ENCODE measurements around the gene MRPL53.
"Not testable (repeated sequence)": the region's sequence is repeated elsewhere in the genome, so short reads cannot be mapped to it uniquely, and the experiment has no call there.

MRPL53 gene

DNA sequence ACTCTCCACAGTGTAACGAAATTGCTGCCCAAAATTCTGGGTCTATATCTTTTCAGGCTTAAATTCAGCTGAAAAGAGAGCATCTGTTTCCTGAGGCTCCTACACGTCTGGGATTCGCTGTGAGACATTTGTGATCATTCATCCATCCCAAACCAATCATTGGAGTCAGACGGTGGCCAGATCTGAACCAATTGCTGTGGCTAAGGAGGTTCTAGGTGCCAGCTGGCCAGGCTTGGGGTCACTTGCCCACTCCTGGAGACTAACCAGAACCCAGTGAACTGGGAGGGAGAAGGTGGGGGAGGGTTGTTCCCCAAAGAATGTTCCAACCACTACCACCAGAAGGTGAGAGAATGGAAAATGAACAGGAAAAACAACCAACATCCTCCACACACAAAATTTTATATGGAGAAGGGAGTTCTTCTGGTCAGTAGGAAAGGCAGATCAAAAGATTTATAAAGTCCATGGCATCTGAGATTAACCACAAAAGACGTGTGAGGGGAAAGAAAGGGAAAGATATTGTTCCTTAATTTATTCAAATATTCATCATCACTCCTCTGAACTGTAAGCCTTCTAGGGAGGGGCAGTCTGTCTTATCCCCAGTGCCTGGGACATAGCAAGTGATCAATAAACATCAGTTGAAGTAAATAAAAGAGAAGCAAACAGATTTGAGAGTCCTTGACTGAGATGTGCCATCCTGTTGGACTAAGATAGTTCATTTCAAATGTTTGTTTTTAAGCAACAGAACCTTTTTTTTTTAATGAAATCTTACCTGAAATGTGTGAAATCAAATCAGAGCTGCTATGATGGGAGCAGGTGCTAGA is 27.8 kb downstream of the MRPL53 start:
- no peak for DNase-seq

DNA sequence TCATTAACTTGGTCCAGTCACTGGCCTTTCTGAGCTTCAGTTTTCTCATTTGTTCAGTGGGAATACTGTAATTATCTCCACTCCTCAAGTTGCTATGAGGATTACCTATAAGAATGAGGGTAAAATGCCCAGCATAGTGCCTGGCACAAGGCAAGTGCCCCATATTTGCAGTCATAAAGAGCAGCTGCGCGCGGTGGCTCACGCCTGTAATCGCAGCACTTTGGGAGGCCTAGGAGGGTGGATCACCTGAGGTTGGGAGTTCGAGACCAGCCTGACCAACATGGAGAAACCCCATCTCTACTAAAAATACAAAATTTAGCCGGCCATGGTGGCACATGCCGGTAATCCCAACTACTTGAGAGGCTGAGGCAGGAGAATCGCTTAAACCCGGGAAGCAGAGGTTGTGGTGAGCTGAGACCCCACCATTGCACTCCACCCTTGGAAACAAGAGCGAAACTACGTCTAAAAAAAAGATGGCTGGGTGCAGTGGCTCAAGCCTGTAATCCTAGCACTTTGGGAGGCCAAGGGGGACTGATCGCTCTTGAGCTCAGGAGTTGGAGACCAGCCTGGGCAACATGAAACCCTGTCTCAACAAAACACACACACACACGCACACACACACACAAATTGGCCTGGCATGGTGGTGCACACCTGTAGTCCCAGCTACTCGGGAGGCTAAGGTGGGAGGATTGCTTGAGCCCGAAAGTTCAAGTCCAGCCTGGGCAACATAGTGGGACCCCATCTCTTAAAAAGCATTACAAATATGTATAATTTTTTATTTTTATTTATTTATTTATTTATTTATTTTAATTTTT is 29.8 kb downstream of the MRPL53 start:
- DNase-seq: not testable (repeated sequence)

DNA sequence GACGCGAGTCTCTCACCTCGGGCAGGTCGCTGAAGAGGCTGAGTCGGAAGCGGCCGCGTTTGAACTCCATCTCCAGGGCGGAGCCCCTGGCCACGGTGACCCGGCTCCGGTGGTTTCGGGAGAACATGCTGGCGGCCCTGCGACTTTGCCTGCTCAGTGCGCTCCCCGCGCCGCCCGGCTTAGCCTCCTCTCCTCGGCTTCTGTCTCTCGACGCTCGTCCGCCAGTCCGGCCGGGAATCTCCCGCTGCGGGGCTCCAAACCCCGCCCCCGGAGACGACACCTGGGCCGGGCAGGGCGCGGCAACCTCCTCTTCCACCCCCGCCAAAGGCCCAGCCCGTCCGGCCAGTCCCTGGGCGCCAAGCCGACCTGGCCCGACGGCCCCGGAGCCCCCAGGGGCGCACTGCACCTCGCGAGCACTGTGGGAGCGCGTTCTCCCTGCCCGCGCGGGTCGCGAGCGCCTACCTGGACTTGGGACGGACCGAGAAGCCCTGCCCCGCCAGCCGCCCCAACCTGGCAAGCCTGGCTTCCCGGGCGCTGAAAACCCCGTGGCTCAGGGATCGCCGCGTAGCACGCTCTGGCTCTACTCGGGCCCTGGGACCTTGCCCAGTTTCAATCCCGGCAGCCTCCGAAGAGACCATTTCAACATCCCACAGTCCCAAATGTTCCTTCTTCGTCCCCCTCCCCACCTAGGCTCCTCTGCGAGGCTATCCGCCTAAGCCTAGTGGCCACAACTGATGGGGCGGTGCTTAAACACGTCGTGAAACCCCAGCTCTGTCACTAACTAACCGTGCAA is 30.6 kb downstream of the MRPL53 start, which contains the start of gene RTKN:
Gene RTKN (minus strand): TSS at position 248 of the 793 bp plus-strand sequence. CDS start 121 bp downstream, at position 127.
- no peak for DNase-seq

DNA sequence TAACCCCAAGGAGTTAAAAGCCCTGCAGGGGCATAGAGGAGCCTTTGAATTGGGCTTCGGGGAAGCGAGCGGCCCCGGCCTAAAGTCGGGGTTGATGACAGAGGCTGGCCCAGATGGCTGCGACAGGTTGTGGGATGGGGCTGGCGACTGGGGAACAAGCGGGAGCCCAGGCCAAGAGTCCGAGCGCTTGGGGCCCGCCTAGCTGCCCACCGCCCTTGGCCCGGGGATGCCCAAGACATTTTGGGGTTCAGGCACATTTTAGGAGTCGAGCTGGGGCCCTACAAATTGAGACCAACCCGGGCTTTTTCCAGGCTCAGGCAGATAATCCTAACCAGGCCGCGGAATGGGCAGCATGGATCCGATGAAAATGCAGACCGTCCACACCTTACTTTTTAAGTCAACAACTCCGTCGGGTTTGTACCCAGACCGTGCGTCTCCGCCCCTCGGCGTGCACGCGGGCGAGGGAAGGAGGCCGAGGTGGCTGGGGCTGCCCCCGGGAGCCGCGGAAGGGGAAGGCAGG is 31.2 kb downstream of the MRPL53 start:
- DNase-seq: no peak

DNA sequence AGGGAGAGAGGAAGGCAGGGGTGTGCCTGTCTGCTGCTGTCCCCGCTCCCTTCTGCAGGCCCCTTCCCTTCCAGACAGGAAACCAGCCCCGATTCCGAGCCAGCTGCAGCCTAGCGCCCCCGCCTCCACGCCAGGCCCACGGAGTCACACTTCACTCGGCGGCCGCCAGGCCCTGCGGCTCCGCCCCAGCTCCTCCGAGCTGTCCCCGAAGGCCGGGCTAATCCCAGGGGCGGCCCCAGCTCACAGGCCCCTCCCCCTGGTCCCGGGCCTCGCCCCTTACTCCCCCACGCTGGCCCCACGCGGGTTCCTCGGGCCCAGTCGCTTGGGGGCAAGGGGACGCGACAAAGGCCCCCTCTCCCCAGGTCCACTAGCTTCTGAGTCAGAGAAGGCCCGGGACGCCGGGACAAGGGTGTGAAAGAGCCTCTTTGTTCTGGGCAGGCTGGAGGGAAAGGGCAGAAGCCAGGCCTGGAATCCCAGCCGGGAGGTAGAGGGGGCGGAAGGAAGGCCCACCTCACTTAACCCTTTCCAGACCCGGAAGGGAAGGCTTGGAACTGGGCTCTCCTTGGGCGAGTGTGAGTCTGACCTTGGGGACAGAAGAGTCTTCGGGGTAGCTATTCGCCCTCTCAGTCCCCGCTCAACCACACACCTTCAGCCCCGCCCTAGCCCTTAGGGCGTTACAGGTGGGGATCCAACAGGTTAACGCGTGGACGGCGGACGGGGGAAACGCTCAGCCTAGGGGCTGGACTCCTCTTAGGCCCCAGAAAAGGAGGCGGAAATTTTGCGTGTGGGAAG is 31.9 kb downstream of the MRPL53 start:
- peak; percentile 61 for DNase-seq

DNA sequence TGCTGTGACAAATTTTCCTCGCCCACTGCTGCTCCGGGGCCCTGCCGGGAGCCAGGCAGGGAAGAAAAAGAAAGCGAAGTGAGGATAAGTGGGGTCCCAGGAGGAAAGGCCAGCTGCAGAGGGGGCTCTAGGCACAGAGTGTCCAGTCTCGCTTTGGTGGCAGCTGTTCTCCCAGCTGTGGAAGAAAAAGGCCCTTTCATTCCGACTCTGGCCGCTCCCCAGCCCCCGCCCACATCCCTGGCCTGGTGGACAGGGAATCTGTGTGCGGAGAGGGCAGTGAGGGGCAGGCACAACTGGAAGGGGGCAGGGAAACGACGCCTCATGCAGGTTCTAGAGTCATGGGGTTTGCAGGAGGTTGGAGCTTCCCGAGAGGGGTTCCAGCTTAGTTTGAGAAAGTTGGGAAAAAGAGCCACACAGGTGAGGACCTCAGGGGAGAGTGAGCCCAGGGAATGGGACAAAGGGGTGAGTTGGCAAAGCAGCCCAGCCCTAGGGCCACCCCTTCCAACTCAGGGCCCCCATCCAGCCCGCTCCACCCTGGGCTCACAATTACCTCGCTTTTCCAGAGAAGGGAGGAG is 32.6 kb downstream of the MRPL53 start:
- DNase-seq: no peak

DNA sequence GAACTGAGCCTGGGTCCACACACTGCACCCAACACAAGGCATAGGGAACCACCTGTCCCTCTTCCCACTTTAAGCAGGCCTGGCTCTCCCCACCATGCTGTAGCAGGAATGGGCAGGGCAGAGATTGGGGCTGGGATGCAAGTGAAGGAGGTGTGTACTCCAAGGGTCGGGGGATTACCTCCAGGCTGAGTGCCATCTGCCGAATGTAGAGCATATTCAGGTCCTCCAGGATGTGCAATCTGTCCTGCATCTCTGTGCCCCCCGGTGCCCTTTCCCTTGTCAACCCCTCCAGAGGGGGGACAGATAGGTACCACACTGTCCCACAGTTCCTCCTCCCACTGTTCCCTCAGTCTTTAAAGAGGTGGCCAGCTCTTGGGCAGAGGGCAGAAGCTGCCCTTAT is 33.1 kb downstream of the MRPL53 start:
- no peak for DNase-seq

DNA sequence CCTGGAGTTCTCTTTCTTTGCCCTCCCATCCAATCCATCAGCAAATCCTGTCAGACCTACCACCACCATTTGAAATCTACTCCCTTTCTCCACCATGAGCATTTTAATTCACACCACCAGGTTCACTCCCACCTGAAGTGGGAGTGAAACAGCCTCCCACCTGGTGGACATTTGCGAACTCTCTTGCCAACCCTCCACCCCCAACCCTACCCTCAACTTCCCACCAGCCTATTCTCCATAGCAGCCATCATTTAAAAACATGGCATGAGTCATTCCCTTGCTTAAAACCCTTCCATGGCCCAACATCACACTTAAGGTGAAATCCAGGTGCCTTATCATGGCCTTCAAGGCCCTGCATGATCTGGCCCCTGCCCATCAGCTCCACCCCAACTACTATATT is 34.2 kb downstream of the MRPL53 start:
- no peak for DNase-seq

DNA sequence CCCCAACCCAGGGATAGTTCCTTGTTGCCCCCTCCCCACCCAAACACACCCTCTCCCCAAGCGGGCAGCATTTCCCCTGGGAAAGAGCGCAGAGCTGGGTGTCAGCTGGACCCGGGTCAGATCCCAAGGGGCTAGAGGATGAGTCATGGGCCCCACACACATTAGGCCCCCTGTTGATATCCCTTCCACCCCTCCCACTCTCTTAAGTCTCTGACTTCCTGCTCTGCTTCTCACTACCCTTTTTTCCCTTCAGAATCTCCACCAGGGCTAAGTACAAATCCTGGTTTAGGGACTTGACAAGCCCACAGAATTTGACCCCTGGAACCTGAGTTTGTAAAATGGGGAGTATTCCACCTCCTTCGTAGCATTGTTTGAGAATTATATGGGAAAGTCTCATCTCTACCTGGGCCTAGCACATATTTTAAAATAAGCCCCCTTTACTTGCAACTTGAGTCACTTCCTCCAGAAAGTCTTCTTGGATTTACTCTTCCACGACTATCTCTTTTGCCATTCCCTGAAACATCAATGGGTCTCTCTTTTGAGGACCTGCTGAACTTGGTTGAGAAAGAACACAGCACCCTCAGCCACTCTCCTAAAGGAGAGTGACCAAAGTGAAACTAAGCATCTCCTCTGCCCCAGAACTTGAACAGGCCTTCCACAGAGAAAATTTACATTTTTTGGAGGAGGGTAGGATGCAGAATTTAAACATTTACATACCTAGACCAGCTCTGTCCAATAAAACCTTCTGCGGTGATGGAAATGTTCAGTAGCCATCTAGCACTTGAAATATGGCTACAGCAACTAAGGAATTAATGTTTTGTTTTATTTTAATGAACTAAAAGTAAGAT is 35.4 kb downstream of the MRPL53 start:
- DNase-seq: peak; percentile 32

DNA sequence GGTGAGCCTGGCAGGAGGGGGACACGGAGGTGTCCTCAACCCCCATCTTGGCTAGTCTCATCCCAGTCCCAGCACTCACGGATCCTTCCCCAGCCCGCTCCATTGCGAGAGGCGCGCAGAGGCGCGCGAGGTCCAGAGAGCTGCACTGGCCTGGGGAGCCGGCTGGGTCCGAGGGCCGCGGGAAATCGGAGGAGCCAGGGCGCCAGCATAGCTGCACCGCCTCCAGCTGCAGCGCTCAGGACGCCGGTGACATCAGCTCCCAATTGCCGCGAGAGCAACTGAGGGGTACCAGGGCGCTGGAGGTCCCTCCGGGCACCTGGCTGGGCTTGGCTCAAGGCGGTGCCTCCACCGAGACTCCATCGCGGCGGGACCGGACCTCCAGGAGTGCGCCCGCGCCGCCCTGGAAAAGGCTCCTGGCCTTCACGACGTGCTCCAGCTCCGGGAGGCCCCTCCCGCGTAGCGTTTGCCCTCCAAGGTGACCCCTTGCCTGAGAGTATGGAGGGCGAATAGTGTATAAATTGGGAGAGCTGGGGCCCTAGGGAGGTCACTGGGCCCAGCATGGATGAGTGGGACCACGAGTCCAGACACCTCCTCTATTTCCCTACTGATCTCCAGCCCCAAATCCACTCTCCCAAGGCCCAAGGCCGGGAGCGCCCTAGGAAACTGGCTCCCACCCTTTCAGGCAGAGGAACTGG is 36.2 kb downstream of the MRPL53 start:
- DNase-seq: no peak

DNA sequence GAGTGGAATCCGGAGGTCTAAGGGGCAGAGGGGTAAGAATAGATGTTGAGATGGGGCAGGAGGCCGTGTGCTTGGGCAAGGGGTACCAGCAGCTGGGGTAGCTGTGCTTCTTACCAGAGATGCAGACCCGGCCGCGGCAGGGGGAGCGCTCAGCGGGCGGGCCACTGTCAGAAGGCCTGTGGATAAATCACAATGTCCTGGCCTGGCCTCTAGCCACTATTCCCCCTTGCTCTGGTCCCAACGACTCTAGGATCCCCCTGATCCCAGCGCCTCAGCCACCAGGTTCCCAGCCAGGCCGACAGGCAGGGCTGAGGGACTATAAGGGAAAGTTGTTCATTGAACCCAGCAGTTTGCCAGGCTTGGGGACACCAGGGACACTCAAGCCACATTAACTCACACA is 42.0 kb downstream of the MRPL53 start:
- DNase-seq: no peak

DNA sequence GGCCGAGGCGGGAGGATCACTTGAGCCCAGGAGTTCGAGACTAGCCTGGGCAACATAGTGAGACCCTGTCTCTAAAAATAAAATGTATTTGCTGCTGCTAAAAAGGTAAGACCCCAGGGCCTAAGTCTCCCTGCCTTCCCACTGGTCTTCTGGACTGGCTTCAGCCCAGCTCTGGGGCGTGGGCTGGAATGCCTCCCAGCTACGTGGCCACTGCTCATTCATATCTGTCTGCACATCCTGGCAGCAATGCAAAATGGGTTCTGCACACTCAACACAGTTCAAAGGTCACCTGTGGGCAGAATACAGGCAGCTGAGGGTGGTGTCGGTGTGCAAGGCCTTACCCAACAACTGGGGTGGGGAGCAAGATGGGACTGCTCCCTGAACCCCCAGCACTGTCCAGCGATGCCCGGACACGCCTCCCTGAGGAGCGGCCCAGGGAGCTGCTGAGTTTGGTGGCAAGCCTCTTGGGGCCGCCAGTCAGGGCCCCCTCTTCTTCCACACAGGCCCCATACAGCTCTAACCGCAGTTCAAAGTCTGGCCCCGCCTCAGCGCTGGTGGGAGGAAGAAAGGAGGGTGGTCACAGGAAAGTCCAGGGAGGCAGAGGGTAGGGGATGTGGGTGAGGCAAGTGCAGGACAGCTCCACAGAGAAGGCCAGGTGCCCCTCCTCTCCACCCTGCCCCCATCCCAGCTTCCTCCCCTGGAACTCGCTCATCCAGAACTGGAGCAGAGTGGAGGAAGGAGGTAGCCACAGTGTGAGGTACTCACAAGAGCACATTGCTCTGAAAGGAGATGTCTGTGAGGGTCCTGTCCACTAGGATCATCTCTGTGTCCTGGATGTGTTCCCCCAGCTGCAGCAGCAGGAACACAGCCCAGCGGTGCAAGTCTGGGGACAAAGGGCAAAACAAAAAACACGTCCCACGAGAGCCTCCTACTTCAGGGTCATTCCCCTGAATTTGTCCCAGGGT is 42.7 kb downstream of the MRPL53 start:
- DNase-seq: no peak

DNA sequence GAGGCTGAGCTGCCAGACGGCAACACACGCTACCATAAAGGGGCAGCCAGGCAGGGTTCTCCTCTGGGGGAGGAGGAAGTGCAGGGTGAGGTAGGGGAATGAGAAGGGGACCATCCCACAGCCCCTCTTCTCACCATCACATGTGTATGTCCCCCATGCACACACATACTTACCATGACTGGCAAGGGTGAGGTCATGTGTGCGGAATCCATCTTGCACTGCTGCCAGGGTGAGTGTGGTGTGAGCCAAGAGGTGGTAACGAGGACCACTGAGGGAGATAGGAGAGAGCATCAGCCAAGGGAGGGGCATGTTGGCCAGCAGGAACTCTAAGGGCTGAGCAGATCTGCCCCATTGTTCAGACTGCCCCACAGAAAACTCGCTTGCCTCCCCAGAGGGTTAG is 43.8 kb downstream of the MRPL53 start:
- no peak for DNase-seq

DNA sequence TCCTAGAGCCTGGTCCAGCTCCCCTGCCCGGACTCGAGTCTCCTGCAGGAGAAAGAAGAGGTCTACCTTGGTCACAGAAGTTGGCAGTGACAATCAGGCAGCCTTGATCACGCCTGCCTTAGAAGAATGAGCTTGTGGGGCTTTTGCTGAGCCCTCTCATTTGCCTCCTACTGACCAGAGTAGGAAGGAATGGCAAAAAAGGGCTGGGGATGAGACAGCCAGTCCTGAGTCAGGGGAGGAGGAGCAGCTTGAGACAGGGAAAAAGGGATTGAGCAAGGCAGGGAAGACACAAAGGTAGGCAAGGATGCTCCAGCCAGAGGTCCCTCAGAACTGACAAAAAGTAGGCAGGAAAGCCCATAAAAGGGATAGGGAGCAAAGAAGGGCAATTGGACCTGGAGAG is 44.9 kb downstream of the MRPL53 start:
- no peak for DNase-seq

DNA sequence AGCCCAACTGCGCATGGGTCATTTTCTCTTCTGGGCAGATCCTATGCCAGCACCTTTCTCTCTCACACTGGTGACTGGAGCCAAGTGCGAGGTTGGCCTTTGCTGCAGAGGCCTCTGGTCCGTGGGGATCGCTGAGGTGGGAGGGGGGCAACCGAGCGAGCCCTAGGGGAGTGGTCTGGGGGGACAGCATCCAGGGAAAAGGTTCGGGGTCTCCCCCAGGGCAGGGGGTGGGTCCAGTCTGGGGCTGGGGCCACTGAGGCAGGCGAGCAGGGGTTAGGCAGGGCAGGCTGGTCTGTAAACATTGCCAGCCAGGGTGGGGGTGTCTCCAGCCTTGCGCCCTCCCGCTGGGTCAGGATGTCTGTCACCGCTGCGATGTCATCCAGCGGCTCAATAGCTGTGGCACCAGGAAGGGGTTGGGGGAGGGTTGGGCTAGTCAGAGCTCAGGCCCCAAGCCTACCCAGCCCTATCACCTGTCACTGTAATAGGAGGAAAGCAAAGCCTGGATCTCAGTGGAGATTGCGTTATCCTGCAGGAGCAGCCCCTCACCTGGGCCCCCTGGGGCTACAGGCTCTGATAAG is 46.2 kb downstream of the MRPL53 start:
- no peak for DNase-seq

DNA sequence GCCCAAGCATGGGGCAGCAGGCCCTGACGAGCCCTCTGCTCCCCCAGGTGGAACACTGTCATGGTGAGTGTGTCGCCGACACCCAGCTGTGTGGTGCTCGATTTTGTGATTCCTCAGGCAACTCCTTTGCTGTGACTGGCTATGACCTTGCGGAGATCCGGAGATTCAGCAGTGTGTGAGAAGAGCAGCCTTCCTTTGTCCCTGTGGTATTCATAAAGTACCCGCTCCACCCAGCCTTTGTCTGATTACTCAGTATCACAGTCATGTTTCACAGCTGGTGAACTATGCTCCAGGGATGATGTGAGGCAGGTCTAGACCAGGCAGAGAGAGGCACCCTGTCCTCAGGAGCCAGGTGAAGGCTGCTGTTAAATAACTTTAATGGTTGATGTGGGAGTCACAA is 47.0 kb downstream of the MRPL53 start:
- DNase-seq: no peak

DNA sequence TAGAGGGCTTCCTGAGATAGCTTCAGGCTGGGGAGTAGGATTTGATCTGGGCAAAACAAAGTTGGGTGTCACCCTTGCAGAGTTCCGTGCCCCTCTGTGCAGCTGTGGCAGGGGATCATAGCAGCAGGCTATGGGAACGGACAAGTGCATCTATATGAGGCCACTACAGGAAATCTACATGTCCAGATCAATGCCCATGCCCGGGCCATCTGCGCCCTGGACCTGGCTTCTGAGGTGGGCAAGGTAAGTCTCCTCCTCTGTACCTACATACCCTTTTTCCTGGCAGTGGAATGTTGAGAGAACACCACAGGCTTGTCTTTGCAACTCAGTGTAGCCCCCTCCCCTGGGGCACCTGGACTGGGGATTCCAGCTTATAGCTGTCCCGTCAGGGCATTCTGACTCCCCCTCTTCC is 47.5 kb downstream of the MRPL53 start:
- no peak for DNase-seq
